NCI-H748 (cell line): ENCODE measurements around the gene GPR152.

Experiments used
- DNase-seq: peaks from one replicate; lab custom pipeline; 2025; ENCODE audit not compliant: unreplicated experiment; lab: John Stamatoyannopoulos, UW

GPR152 gene

GRCh38 chr11:67441098-67441563 lies 11.4 kb downstream of the GPR152 start:
- DNase-seq: no peak

- DNase-seq: no peak
Measured at GRCh38 chr11:67440229-67441097, 12.1 kb downstream of the GPR152 start.

DNA sequence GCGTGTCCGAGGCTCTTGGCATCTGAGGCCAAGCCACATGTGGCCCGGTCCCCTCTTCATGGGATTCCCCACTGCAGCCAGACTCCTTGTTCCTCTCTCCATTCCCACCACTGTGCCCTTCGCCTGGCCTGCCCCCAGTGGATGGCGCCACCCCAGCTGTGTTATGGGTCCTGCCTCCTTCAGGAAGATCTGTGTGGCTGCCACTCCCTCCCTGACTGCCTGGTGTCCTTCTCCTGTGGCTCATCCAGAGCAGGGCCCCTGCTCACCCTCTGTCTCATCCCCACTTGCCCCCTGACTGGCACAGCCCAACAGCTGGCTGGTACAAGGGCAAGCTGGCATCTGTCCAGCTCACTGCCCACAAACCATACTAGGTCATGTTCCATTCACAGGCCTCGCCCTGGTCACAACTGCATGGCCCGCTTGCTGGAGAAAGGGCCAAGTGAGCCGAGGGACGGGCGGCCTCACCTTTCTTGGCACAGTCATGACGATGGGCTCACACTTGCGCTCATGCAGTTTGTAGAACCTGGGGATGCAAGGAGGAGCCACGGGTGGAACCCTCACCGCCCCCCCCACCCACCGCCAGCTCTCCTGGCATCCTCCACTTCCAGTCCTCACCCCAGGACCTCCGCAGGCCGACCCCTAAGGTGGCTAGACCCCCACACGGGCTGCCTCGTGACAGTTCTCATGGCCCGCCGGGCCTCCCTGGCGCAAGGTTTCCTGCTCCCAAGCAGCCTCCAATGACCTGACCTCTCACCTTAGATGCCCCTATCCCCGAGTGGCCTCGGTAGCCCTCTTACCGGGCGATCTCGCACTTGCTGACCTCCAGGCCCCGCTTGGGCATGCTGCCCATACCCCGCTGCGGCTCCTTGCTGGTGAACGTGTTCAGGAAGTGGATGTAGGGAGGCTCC lies 13.0 kb downstream of the GPR152 start:
- no peak for DNase-seq

GRCh38 chr11:67438158-67438902 lies 14.2 kb downstream of the GPR152 start:
- DNase-seq: no peak

GRCh38 chr11:67437809-67438157 lies 14.7 kb downstream of the GPR152 start:
- no peak for DNase-seq

GRCh38 chr11:67437082-67437808 lies 15.3 kb downstream of the GPR152 start, which contains the start of gene PTPRCAP:
Gene PTPRCAP, minus strand, starts transcription at chr11:67437682. Its CDS starts 63 bp downstream, at chr11:67437619.
- no peak for DNase-seq

- no peak for DNase-seq
Measured at GRCh38 chr11:67436459-67437081, 16.0 kb downstream of the GPR152 start.

DNA sequence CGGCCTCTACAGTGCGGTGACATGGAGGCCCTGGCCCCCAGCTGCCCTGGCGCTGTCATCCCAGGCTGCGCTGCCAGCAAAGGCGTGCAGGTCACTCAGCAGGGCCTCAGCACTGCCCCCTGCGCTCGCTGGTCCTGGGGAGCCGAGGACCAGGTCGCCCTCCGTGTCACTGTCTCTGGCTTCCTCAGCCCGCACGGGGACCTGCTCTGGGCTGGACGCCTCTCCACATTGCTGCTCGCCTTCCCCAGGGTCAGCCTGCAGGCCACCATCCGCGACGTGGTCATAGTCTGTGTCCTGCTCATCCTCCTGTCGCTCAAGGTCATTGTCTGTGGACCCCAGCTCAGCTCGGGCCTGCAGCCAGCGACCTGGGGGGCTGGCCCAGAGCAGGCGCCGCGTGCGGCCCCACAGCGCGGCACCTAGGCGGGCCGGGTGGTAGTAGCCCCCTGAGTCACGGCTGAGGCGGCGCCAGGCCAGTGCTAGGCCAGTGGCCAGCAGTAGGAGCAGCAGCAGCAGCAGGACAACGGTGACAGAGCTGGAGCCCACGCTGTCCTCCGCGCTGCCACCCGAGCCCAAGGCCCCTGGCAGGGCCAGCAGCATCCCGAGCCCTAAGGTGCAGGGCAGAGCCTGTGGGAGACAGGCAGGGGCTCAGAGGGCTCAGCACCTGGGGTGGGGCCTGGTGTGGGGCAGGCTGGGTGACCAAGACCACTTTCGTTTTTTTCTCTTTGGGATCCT lies 16.6 kb downstream of the GPR152 start:
- DNase-seq: no peak

DNA sequence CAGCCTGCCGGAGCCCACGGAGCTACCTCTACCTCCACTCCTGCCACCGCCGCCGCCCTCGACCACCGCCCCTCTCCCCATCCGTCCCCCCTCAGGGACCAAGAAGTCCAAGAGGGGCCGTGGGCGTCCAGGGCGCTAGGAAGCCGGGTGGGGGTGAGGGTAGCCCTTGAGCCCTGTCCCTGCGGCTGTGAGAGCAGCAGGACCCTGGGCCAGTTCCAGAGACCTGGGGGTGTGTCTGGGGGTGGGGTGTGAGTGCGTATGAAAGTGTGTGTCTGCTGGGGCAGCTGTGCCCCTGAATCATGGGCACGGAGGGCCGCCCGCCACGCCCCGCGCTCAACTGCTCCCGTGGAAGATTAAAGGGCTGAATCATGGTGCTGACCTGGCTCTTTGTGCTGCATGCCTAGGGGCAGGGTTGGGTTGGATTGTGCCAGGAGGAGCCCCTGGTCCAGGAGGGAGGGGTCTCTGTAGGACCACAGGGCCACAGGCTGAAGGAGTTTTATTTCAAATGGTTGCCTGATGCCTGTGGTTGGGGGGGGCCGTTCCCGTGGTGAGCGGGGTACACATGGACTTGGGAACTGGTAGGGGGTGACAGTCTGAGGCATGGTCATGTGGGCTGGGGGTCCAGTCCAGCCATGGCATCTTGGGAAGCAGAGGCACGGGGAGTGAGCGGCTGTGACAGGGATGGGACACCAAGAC lies 17.4 kb downstream of the GPR152 start:
- no peak for DNase-seq

DNA sequence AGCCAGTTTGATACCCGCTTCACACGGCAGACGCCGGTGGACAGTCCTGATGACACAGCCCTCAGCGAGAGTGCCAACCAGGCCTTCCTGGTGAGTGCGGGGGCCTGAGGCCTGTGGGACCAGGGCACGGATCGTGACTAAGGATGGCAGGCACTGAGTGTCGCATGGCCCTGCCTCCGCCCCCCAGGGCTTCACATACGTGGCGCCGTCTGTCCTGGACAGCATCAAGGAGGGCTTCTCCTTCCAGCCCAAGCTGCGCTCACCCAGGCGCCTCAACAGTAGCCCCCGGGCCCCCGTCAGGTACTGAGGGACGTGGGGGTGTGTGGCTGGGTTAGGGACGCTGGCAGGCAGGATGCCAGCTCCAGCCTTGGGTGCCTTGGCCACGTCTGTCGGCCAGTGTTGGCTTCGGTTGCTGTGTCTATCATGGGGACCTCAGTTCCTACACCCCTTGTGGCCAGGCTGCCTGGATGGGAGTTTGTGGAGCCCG lies 18.1 kb downstream of the GPR152 start:
- DNase-seq: no peak

GRCh38 chr11:67433536-67434394 lies 18.8 kb downstream of the GPR152 start:
- no peak for DNase-seq

DNA sequence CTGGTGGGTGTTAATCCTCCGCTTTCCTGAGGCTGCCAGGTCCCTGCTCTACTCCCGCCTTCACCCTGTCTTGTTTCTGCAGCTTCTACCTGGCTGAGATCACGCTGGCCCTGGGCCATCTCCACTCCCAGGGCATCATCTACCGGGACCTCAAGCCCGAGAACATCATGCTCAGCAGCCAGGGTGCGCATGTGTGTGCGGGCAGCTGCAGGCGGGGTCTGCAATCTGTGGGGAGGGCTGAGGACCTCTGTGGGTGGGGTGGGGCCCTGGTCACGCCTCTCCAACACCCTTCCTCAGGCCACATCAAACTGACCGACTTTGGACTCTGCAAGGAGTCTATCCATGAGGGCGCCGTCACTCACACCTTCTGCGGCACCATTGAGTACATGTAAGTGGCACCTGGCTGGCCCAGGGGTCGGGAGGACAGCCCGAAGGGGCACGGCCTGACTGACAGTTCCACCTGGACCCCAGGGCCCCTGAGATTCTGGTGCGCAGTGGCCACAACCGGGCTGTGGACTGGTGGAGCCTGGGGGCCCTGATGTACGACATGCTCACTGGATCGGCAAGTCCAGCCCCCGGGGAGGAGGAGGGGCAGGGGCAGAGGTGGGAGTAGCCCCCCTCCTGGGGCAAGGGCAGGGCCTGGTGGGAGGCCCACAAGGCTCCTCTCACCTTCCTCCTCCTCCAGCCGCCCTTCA lies 19.7 kb downstream of the GPR152 start:
- DNase-seq: no peak

DNA sequence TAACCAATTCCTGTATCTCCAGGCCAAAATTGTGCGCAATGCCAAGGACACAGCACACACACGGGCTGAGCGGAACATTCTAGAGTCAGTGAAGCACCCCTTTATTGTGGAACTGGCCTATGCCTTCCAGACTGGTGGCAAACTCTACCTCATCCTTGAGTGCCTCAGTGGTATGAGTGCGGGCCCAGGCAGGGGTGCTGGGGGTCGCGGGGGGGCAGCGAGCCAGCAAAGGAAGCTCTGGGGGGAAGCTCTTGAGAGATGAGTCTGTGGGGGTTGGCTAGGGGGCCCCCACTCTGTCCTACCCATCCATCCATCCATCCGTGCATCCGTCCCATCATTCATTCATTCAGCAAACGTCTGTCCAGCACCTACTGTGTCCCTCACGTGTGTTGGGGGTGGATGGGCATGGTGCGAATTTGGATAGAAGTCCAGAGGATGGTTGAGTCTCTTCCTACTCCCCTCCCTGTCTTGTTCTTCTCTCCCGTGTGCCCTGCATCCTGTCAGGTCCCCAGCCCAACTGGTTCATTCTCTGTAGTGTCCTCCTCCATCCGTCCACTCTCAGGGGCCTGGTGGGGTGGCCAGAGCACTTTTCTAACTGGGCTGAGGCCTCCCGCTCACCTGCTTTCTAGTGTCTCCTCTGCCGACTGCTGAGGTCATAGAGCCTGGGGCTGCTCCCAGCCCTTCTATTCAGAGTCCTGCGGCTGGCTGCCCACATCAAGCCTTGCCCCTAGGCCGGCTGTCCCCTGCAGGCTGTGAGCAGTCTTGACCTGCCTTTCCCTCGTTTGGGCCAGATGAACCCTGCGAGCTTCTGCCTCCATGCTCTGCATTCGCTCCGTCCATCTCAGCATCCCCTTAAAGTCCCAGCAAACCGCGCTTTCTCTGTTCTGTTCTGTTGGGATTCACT lies 20.9 kb downstream of the GPR152 start:
- DNase-seq: no peak

DNA sequence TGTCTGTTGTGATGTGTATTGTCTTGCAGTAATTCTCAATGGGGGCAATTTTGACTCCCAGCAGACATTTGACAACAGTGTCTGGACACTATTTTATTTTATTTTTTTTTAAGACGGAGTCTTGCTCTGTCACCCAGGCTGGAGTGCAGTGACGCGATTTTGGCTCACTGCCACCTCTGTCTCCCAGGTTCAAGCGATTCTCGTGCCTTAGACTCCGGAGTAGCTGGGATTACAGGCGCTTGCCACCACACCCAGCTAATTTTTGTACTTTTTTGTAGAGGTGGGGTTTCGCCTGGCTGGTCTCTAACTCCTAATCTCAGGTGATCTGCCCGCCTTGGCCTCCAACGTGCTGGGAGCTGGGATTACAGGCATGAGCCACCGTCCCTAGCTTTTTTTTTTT lies 22.8 kb downstream of the GPR152 start:
- no peak for DNase-seq

GRCh38 chr11:67429038-67429668 lies 23.4 kb downstream of the GPR152 start:
- DNase-seq: no peak
